Right lobe of liver (tissue), 4 donors: ENCODE measurements around the gene DOCK10.

Experiments used
- CTCF ChIP-seq, 4 donors: fragments of 200-600 bp in 3 of 4; fragments of 450-650 bp in 1 of 4; IDR thresholded peaks; one replicate each; pipeline versions ENCODE4 v1.5.1 to v1.8.0; 2016 to 2022; ENCODE audit warnings: antibody characterized with exemption in 4 of 4, mild to moderate bottlenecking in 2 of 4
- POLR2A ChIP-seq: fragments of 450-650 bp; IDR thresholded peaks from one replicate; pipeline ENCODE4 v1.6.1; 2017; ENCODE audit warnings: antibody characterized with exemption, mild to moderate bottlenecking
- donor health status: DM: no; HTN: no; CAD: no.
- donor health status: DM: no; HTN: no; CAD: no.
- donor health status: DM: no; HTN: yes; CAD: no.

GRCh38 chr2:224990710-224991109 is 51.6 kb downstream of the DOCK10 start:
- TF ChIP-seq CTCF (IDR thresholded peaks at IDR 0.05), result no peak
- TF ChIP-seq POLR2A, result no peak
